Activated naive CD4-positive, alpha-beta T cell treated with anti-CD3 and anti-CD28 coated beads for 36 hours (primary cell): ENCODE data around the gene CHP2. TPM values are rescaled to one million over a fixed set of nuclear protein-coding genes. Genes with fewer than 3 reads are reported as not detected.

Experiments
- CTCF ChIA-PET: fragments of 350-600 bp; sonication (Branson Sonifier 250); formaldehyde crosslinking; loops from one replicate; lab custom pipeline; 2021; ENCODE audit warnings: antibody characterized with exemption; lab: Charles Lee
- DNase-seq: peaks from one replicate; pipeline ENCODE4 v3.0.0-alpha.2; 2020
- H3K27ac Mint-ChIP-seq: one replicate; pipeline ENCODE4 v1.8.0; 2021; ENCODE audit warnings: mild to moderate bottlenecking, mixed read lengths
- H3K27me3 Mint-ChIP-seq: one replicate; pipeline ENCODE4 v1.8.0; 2021; ENCODE audit warnings: low read depth, mixed read lengths
- H3K36me3 Mint-ChIP-seq: one replicate; pipeline ENCODE4 v1.8.0; 2021; ENCODE audit warnings: low read depth, mixed read lengths
- H3K4me1 Mint-ChIP-seq: one replicate; pipeline ENCODE4 v1.8.0; 2021; ENCODE audit warnings: low read depth, mixed read lengths
- H3K4me3 Mint-ChIP-seq: one replicate; pipeline ENCODE4 v1.8.0; 2021; ENCODE audit warnings: mild to moderate bottlenecking, moderate library complexity, mixed read lengths
- H3K9me3 Mint-ChIP-seq: one replicate; pipeline ENCODE4 v1.8.0; 2021; ENCODE audit warnings: mixed read lengths
- intact Hi-C: fragments of 100-400 bp; cut with micrococcal nuclease; formaldehyde crosslinking; loops from one replicate; pipeline ENCODE4 v1.15.1; 2023
- total RNA-seq, 2 experiments: library from RNA; stranded (reverse); gene quantifications; one replicate each; pipeline ENCODE4 v1.2.3, GENCODE V29; 2021

CHP2 gene
- total RNA-seq, 2 experiments from 2014 or later: not detected

GRCh38 chr16:23786964-23787561 lies 32.2 kb downstream of the CHP2 start:
- peaks cover 18% of the 10 kb centered on the region for H3K27me3 Mint-ChIP-seq
- H3K36me3 Mint-ChIP-seq: no peaks in the 10 kb centered on the region
- H3K4me1 Mint-ChIP-seq: no peaks in the 10 kb centered on the region
- intact Hi-C loops: no loop called here
- no peak overlapping the region for H3K4me3 Mint-ChIP-seq
- H3K9me3 Mint-ChIP-seq: no peaks in the 10 kb centered on the region
- DNase-seq: no peak
- H3K27ac Mint-ChIP-seq: no peak overlapping the region
- CTCF ChIA-PET: interaction anchor here (0.6 to 1.2 kb wide), 3 partner anchors 16 to 1742 kb away, joined by 3 to 5 read pairs (median 3); no protein-coding TSS in a partner anchor

DNA sequence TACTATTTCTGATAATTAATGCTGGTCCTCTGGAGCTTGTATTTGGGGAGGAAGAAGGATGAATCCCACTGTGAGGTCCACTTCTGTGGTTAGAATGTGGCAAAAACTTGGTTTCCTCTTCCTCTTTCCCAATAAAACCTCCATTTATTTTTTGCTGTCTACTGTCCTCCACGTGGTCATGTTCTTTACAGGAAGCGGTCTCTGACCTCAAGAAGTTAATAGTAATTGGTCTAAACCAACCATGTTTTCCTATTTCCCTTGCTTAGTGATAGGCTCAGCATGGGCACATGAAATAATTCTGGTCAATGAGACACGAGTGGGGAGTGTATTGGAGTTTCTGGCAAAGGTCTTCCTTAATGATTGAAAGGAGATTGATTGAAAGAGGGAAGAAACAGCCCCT lies 33.9 kb downstream of the CHP2 start:
- Mint-ChIP-seq H3K4me1 (no peaks in the 10 kb centered on the region), H3K4me3 (no peak overlapping the region), H3K9me3 (no peaks in the 10 kb centered on the region), H3K36me3 (no peaks in the 10 kb centered on the region), H3K27ac (no peak overlapping the region), H3K27me3 (peaks cover 9% of the 10 kb centered on the region)
- intact Hi-C loops: no loop called here
- CTCF ChIA-PET: interaction anchor here (0.8 kb wide), 1 partner anchor 12 kb away, joined by 3 read pairs; no protein-coding TSS in a partner anchor
- no peak for DNase-seq

GRCh38 chr16:23795378-23795777 lies 40.6 kb downstream of the CHP2 start:
- intact Hi-C loops: no loop called here
- CTCF ChIA-PET: no interaction called here

GRCh38 chr16:23796941-23797340 lies 42.1 kb downstream of the CHP2 start:
- intact Hi-C loops: no loop called here
- DNase-seq: no peak
- H3K4me3 Mint-ChIP-seq: no peak overlapping the region
- no peaks in the 10 kb centered on the region for H3K36me3 Mint-ChIP-seq
- no peaks in the 10 kb centered on the region for H3K9me3 Mint-ChIP-seq
- H3K4me1 Mint-ChIP-seq: no peaks in the 10 kb centered on the region
- CTCF ChIA-PET: interaction anchor here (1.3 to 1.4 kb wide), 3 partner anchors 213 to 245 kb away, joined by 5 to 12 read pairs (median 6); no protein-coding TSS in a partner anchor
- H3K27ac Mint-ChIP-seq: no peak overlapping the region
- H3K27me3 Mint-ChIP-seq: no peaks in the 10 kb centered on the region

More at GRCh38 chr16:23795378-23795777, 40.6 kb downstream of the CHP2 start:
- no peaks in the 10 kb centered on the region for H3K4me1 Mint-ChIP-seq
- H3K9me3 Mint-ChIP-seq: no peaks in the 10 kb centered on the region
- no peaks in the 10 kb centered on the region for H3K36me3 Mint-ChIP-seq
- H3K27ac Mint-ChIP-seq: no peak overlapping the region
- no peaks in the 10 kb centered on the region for H3K27me3 Mint-ChIP-seq
- H3K4me3 Mint-ChIP-seq: no peak overlapping the region
- DNase-seq: no peak

DNA sequence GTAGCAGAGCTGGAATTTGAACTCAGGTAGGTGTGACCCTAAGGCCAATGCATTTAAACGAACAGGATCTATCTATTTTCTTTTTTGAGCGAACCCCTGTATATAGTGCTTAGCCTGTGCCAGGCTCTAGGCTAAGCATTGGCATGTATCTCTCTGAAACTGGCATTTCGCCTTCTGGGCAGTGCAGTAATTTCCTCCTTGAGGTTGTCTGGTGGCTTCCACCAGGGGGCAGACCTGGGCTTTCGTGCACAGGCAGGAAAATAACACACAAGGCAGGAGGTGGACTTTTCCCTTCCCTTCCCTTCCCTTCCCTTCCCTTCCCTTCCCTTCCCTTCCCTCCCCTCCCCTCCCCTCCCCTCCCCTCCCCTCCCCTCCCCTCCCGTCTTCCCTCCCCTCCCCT lies 46.6 kb downstream of the CHP2 start:
- CTCF ChIA-PET: interaction anchor here (0.6 to 9.5 kb wide), 15 partner anchors 9 to 394 kb away, joined by 3 to 195 read pairs (median 3); no protein-coding TSS in a partner anchor
- no peaks in the 10 kb centered on the region for H3K9me3 Mint-ChIP-seq
- intact Hi-C loops: loop anchor here (1.0 to 5.0 kb wide), 4 partner anchors 64 to 703 kb away; partner anchors contain the start of gene PLK1
- no peak overlapping the region for H3K27ac Mint-ChIP-seq
- DNase-seq: peak; percentile 85
- no peaks in the 10 kb centered on the region for H3K27me3 Mint-ChIP-seq
- H3K4me3 Mint-ChIP-seq: no peak overlapping the region
- peaks cover 12% of the 10 kb centered on the region for H3K4me1 Mint-ChIP-seq
- no peaks in the 10 kb centered on the region for H3K36me3 Mint-ChIP-seq

DNA sequence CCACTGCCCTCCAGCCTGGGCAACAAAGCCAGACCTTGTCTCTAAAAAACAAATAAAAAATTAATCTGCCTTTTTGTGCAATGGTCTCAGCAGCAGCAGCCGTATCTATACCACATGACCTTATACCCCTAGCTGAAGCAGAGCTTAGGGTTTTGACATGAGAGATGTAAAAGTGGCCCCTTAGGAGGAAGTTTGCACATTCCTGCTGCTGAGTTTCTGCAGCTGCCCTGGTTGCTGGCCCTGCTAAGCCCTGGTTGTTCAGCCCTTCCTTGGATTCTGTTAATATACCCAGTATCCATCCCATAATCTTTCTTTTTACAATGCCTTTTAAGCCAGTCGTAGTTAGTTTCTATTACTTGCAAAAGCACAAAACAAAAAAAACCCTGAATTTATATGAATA lies 48.0 kb downstream of the CHP2 start:
- CTCF ChIA-PET: interaction anchor here (0.6 to 9.5 kb wide), 31 partner anchors 8 to 1466 kb away, joined by 3 to 195 read pairs (median 5); partner anchors contain the start of gene PLK1
- no peak overlapping the region for H3K27ac Mint-ChIP-seq
- no peak overlapping the region for H3K4me3 Mint-ChIP-seq
- intact Hi-C loops: loop anchor here (1.0 to 5.0 kb wide), 8 partner anchors 25 to 234 kb away; partner anchors contain the start of gene PLK1
- no peaks in the 10 kb centered on the region for H3K27me3 Mint-ChIP-seq
- H3K36me3 Mint-ChIP-seq: no peaks in the 10 kb centered on the region
- peaks cover 12% of the 10 kb centered on the region for H3K4me1 Mint-ChIP-seq
- DNase-seq: no peak
- H3K9me3 Mint-ChIP-seq: no peaks in the 10 kb centered on the region

DNA sequence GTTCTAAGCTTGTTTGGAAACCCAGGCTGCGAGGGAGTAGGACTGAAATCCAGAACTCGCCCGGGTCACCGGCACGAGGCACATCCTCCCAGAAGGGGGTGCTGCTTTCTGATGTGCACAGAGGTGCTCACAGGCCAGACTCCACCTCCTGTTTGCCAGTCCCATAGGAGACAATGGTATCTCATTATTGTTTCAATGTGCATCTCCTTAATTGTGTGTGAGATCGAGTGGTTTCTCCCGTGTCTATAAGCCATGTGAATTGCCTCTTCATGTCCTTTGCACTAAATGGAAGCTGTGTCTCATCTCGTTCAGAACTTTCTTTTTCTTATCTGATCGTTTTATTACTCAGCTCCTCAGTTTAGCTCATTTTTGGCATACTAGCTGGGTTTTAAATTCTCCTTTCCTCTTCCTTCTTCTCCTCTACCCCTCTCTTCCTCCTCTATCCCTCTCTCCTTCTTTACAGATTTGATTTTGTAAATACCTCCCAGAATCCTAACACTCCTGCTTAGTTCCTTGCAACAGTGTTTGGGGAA lies 48.8 kb downstream of the CHP2 start:
- CTCF ChIA-PET: interaction anchor here (0.6 to 9.5 kb wide), 37 partner anchors 9 to 1305 kb away, joined by 3 to 195 read pairs (median 5); partner anchors contain the start of gene PLK1
- DNase-seq: peak; percentile 84
- H3K27ac Mint-ChIP-seq: no peak overlapping the region
- intact Hi-C loops: loop anchor here (1.0 to 5.0 kb wide), 8 partner anchors 24 to 233 kb away; partner anchors contain the start of gene PLK1
- H3K4me1 Mint-ChIP-seq: peaks cover 12% of the 10 kb centered on the region
- H3K4me3 Mint-ChIP-seq: no peak overlapping the region
- H3K27me3 Mint-ChIP-seq: no peaks in the 10 kb centered on the region
- H3K36me3 Mint-ChIP-seq: no peaks in the 10 kb centered on the region
- H3K9me3 Mint-ChIP-seq: no peaks in the 10 kb centered on the region

DNA sequence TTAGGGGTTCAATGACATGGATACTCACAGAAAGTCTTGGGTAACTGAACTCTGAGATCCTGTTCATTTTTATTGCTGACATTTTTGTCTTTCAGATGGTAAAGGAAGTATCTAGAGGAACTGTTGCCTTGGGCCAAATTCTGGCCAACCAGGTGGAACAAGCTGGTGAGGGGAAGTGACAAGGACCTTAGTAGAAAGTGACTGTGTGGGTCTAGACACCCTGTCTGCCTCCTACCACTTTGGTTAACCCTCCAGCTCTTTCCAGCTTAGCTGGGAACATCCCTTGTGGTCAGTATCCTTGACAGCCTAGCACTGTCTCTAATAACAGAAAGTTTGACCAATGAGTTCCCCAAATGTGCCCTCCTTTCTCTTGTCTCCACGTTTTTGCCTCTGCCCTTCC lies 52.2 kb downstream of the CHP2 start:
- Mint-ChIP-seq H3K27ac (no peak overlapping the region), H3K4me1 (peaks cover 12% of the 10 kb centered on the region), H3K27me3 (no peaks in the 10 kb centered on the region), H3K36me3 (no peaks in the 10 kb centered on the region), H3K9me3 (no peaks in the 10 kb centered on the region), H3K4me3 (no peak overlapping the region)
- intact Hi-C loops: no loop called here
- CTCF ChIA-PET: interaction anchor here (0.7 to 9.5 kb wide), 5 partner anchors 13 to 235 kb away, joined by 3 to 195 read pairs (median 4); no protein-coding TSS in a partner anchor
- no peak for DNase-seq

Other genes with a start within 250 kb of the CHP2 start
- gene GGA2, start 244.5 kb upstream of the CHP2 start, total RNA-seq: 10 to 100 TPM; 53.0 to 62.7 TPM
- gene EARS2, start 197.7 kb upstream of the CHP2 start, total RNA-seq: 10 to 100 TPM; 23.7 to 25.1 TPM
- 10 to 100 TPM; 52.3 to 54.6 TPM for gene UBFD1, start 197.3 kb upstream of the CHP2 start, total RNA-seq
- gene NDUFAB1, start 158.7 kb upstream of the CHP2 start, total RNA-seq: 100 to 1,000 TPM; 163 to 170 TPM
- 10 to 100 TPM; 17.8 to 18.1 TPM for gene PALB2, start 113.7 kb upstream of the CHP2 start, total RNA-seq
- 10 to 100 TPM; 57.5 to 60.7 TPM for gene DCTN5, start 113.6 kb upstream of the CHP2 start, total RNA-seq
- 10 to 100 TPM; 91.8 to 98.0 TPM for gene PLK1, start 76.1 kb upstream of the CHP2 start, total RNA-seq
- gene ERN2, start 41.8 kb upstream of the CHP2 start, total RNA-seq: not detected
- gene PRKCB, start 81.0 kb downstream of the CHP2 start, total RNA-seq: 10 to 100 TPM; 37.1 to 38.9 TPM